SU-DHL-6 (cell line): ENCODE data around the gene ATP13A2.

Experiments used
- H2AFZ ChIP-seq: fragments of 200-600 bp; sonication (generic); 2 replicates; pipeline ENCODE4 v1.6.1; 2014; ENCODE audit warnings: low read depth, mild to moderate bottlenecking, moderate library complexity, mixed read lengths, antibody characterized with exemption, low read length; ENCODE audit not compliant: severe bottlenecking
- H3F3A ChIP-seq: fragments of 200-600 bp; shearing (Covaris generic); 2 replicates; pipeline ENCODE4 v1.6.0; 2016; ENCODE audit warnings: antibody characterized with exemption, mild to moderate bottlenecking; ENCODE audit not compliant: insufficient read depth
- H3K27ac ChIP-seq: fragments of 200-600 bp; sonication (generic); 2 replicates; pipeline ENCODE4 v1.5.1; 2016; ENCODE audit warnings: low read depth, mild to moderate bottlenecking, low read length, moderate library complexity, mixed read lengths
- H3K27me3 ChIP-seq: fragments of 200-600 bp; sonication (generic), shearing (Covaris generic); 2 replicates; pipeline ENCODE4 v1.6.0; 2014; ENCODE audit warnings: mild to moderate bottlenecking, low read length
- H3K36me3 ChIP-seq: fragments of 200-600 bp; sonication (generic); 2 replicates; pipeline ENCODE4 v1.6.1; 2014; ENCODE audit warnings: mild to moderate bottlenecking, low read length, mixed read lengths
- H3K4me2 ChIP-seq: fragments of 300-600, 200-600 bp; shearing (Covaris generic), sonication (generic); 2 replicates; pipeline ENCODE4 v1.6.0; 2014; ENCODE audit warnings: low read length, low read depth, mild to moderate bottlenecking; ENCODE audit not compliant: poor library complexity, severe bottlenecking
- H3K4me3 ChIP-seq: fragments of 200-600 bp; sonication (generic); 2 replicates; pipeline ENCODE4 v1.5.1; 2014; ENCODE audit warnings: antibody characterized with exemption, low read length, mild to moderate bottlenecking, mixed read lengths; ENCODE audit not compliant: insufficient read depth, poor library complexity, severe bottlenecking
- H3K79me2 ChIP-seq: fragments of 200-600 bp; sonication (generic); 2 replicates; pipeline ENCODE4 v1.6.1; 2014; ENCODE audit warnings: mild to moderate bottlenecking, low read length, moderate library complexity; ENCODE audit not compliant: insufficient read depth
- H3K9ac ChIP-seq: fragments of 200-600 bp; sonication (generic); 2 replicates; pipeline ENCODE4 v1.7.0; 2014; ENCODE audit warnings: mild to moderate bottlenecking, low read length
- H3K9me2 ChIP-seq: fragments of 200-600 bp; sonication (generic); replicated peaks from 2 replicates; pipeline ENCODE4 v1.6.1; 2014; ENCODE audit warnings: low read length; ENCODE audit not compliant: insufficient read depth
- H3K9me3 ChIP-seq: fragments of 200-600 bp; sonication (generic); 2 replicates; pipeline ENCODE4 v1.6.1; 2014; ENCODE audit warnings: low read length, mixed read lengths; ENCODE audit not compliant: insufficient read depth
- H4K20me1 ChIP-seq: fragments of 200-600 bp; sonication (generic); 2 replicates; pipeline ENCODE4 v1.6.1; 2014; ENCODE audit warnings: low read depth, mild to moderate bottlenecking, antibody characterized with exemption, low read length, moderate library complexity, mixed read lengths
- CTCF ChIP-seq: fragments of 200-600 bp; sonication (generic); IDR thresholded peaks from one replicate; pipeline ENCODE4 v1.5.1; 2017; ENCODE audit warnings: antibody characterized with exemption, mild to moderate bottlenecking, low read length, moderate library complexity; ENCODE audit not compliant: insufficient read depth, poor library complexity, severe bottlenecking
- EZH2phosphoT487 ChIP-seq: fragments of 200-600 bp; sonication (generic), shearing (Covaris generic); conservative IDR thresholded peaks from 2 replicates; pipeline ENCODE4 v1.6.1; 2018; ENCODE audit warnings: mild to moderate bottlenecking, antibody characterized with exemption, low read length, moderate library complexity, mixed read lengths

ATP13A2 gene

GRCh38 chr1:16992102-16992501, 19.6 kb downstream of the ATP13A2 start:
- Histone ChIP-seq H3K27me3 (no peaks in the 10 kb centered on the region), H3K4me3 (no peak overlapping the region), H3K4me2 (no peak overlapping the region), H3K36me3 (no peaks in the 10 kb centered on the region), H3K9me2 (no peaks in the 10 kb centered on the region), H3K9ac (no peak overlapping the region), H3K27ac (no peak overlapping the region), H3K9me3 (no peaks in the 10 kb centered on the region), H4K20me1 (no peaks in the 10 kb centered on the region), H3K79me2 (no peaks in the 10 kb centered on the region), H2AFZ (no peak overlapping the region), H3F3A (no peaks in the 10 kb centered on the region)
- TF ChIP-seq CTCF (no peak), EZH2phosphoT487 (no peak)

- Histone ChIP-seq H3K9me2 (no peaks in the 10 kb centered on the region), H3K4me2 (no peak overlapping the region), H3K9me3 (no peaks in the 10 kb centered on the region), H3K27ac (no peak overlapping the region), H3K79me2 (no peaks in the 10 kb centered on the region), H4K20me1 (no peaks in the 10 kb centered on the region), H2AFZ (no peak overlapping the region), H3F3A (no peaks in the 10 kb centered on the region), H3K4me3 (no peak overlapping the region), H3K36me3 (no peaks in the 10 kb centered on the region), H3K9ac (no peak overlapping the region), H3K27me3 (no peaks in the 10 kb centered on the region)
- TF ChIP-seq EZH2phosphoT487 (no peak), CTCF (no peak)
These were observed 20.2 kb downstream of the ATP13A2 start for GRCh38 chr1:16991571-16991970.

- Histone ChIP-seq H3K79me2 (no peaks in the 10 kb centered on the region), H4K20me1 (no peaks in the 10 kb centered on the region), H3F3A (no peaks in the 10 kb centered on the region), H3K9me3 (no peaks in the 10 kb centered on the region), H3K9ac (no peak overlapping the region), H2AFZ (no peak overlapping the region), H3K27ac (no peak overlapping the region), H3K4me3 (no peak overlapping the region), H3K36me3 (no peaks in the 10 kb centered on the region), H3K27me3 (no peaks in the 10 kb centered on the region), H3K9me2 (no peaks in the 10 kb centered on the region), H3K4me2 (no peak overlapping the region)
- TF ChIP-seq CTCF (no peak), EZH2phosphoT487 (no peak)
These were observed 21.9 kb downstream of the ATP13A2 start for GRCh38 chr1:16989676-16990391.
